HFF-Myc (cell line): ENCODE results near the gene LGALS1.

Experiments used
- DNase-seq: peaks from one replicate; pipeline ENCODE4 v3.0.0-alpha.2; 2011; ENCODE audit warnings: low read depth; ENCODE audit errors: extremely low read depth
- H3K4me3 ChIP-seq: replicated peaks from 2 replicates; pipeline ENCODE4 v1.5.1; 2011; ENCODE audit warnings: low read depth, mild to moderate bottlenecking, control low read depth, low read length
- CTCF ChIP-seq: IDR thresholded peaks from 2 replicates; pipeline ENCODE4 v1.5.1; 2012; ENCODE audit warnings: mild to moderate bottlenecking, low read depth, low read length, control low read depth; ENCODE audit errors: missing control alignments

Gene LGALS1

GRCh38 chr22:37701141-37701786 is 25.8 kb downstream of the LGALS1 start:
- no peak for DNase-seq
- no peak overlapping the region for H3K4me3 ChIP-seq
- TF ChIP-seq CTCF, result no peak

GRCh38 chr22:37703906-37704305 is 28.5 kb downstream of the LGALS1 start:
- no peak for TF ChIP-seq CTCF
- H3K4me3 ChIP-seq, result no peak overlapping the region
- no peak for DNase-seq

- DNase-seq, result no peak
- H3K4me3 ChIP-seq, result no peak overlapping the region
- TF ChIP-seq CTCF, result no peak
Measured at GRCh38 chr22:37704645-37705044, 29.2 kb downstream of the LGALS1 start.

GRCh38 chr22:37705205-37705604 is 29.8 kb downstream of the LGALS1 start:
- no peak overlapping the region for H3K4me3 ChIP-seq
- no peak for DNase-seq
- no peak for TF ChIP-seq CTCF

- H3K4me3 ChIP-seq, result no peak overlapping the region
- no peak for DNase-seq
- no peak for TF ChIP-seq CTCF
Measured at GRCh38 chr22:37708580-37709444, 33.4 kb downstream of the LGALS1 start.

- TF ChIP-seq CTCF, result no peak
- no peak overlapping the region for H3K4me3 ChIP-seq
- DNase-seq, result no peak
Measured at GRCh38 chr22:37709445-37709765, 34.0 kb downstream of the LGALS1 start.
